Upper lobe of right lung (tissue), 1 donor: ENCODE results near the gene KCNC1. TPM values are rescaled to one million over a fixed set of nuclear protein-coding genes. Genes with fewer than 3 reads are reported as not detected.

Experiments
- ATAC-seq: fragments of 200-7000 bp; cut with Tn5 transposase; one replicate; pipeline ENCODE4 v1.9.1; 2020; ENCODE audit warnings: mild to moderate bottlenecking, moderate library complexity
- DNase-seq: peaks from one replicate; pipeline ENCODE4 v3.0.0-alpha.2; 2020
- H3K27ac ChIP-seq: fragments of 200-600 bp; one replicate; pipeline ENCODE4 v1.8.0; 2022
- H3K27me3 ChIP-seq: fragments of 200-600 bp; one replicate; pipeline ENCODE4 v1.8.0; 2022; ENCODE audit warnings: mild to moderate bottlenecking
- H3K36me3 ChIP-seq: fragments of 200-600 bp; one replicate; pipeline ENCODE4 v1.8.0; 2022
- H3K4me1 ChIP-seq: fragments of 200-600 bp; one replicate; pipeline ENCODE4 v1.8.0; 2022
- H3K4me3 ChIP-seq: fragments of 200-600 bp; one replicate; pipeline ENCODE4 v1.8.0; 2022; ENCODE audit warnings: mild to moderate bottlenecking
- H3K9me3 ChIP-seq: fragments of 200-600 bp; one replicate; pipeline ENCODE4 v1.8.0; 2022
- CTCF ChIP-seq: fragments of 200-600 bp; IDR thresholded peaks from one replicate; pipeline ENCODE4 v1.8.0; 2022; ENCODE audit warnings: antibody characterized with exemption
- intact Hi-C: fragments of 100-400 bp; cut with DNase I; formaldehyde crosslinking; loops from one replicate; pipeline ENCODE4 v1.11.0; 2022
- total RNA-seq: library from RNA; stranded (reverse); fragmentation: NEBNext Ultra II Directional; extraction: Animal tissue kit (Norgen Biotek cat#: 25700); gene quantifications from one replicate; pipeline ENCODE4 v1.2.1, GENCODE V29; 2021
- donor health status: DM: no; HTN: yes; CAD: no; lungs with severe emphysema.

KCNC1 gene
- total RNA-seq, 1 donor from 2014 or later = not detected

GRCh38 chr11:17718015-17718414 is 16.6 kb upstream of the KCNC1 start:
- intact Hi-C loops = no loop called here
- no peak for ATAC-seq
- no peaks in the 10 kb centered on the region for H3K36me3 ChIP-seq
- DNase-seq = no peak
- no peak overlapping the region for H3K4me3 ChIP-seq
- no peak overlapping the region for H3K27ac ChIP-seq
- peaks cover 89% of the 10 kb centered on the region for H3K27me3 ChIP-seq
- H3K4me1 ChIP-seq = peaks cover 4% of the 10 kb centered on the region
- no peaks in the 10 kb centered on the region for H3K9me3 ChIP-seq
- no peak for TF ChIP-seq CTCF

- no peak for DNase-seq
- Histone ChIP-seq H3K4me3 (no peak overlapping the region), H3K27ac (no peak overlapping the region), H3K27me3 (peaks cover 90% of the 10 kb centered on the region), H3K4me1 (peaks cover 4% of the 10 kb centered on the region), H3K36me3 (no peaks in the 10 kb centered on the region), H3K9me3 (no peaks in the 10 kb centered on the region)
- intact Hi-C loops = no loop called here
- TF ChIP-seq CTCF = no peak
- ATAC-seq = no peak
These were observed 16.0 kb upstream of the KCNC1 start for GRCh38 chr11:17718510-17718962.

GRCh38 chr11:17719028-17719937 is 15.3 kb upstream of the KCNC1 start, which contains the start of gene MYOD1:
TSS of gene MYOD1 (plus strand) at chr11:17719571. CDS start at chr11:17719783, 212 bp downstream.
- intact Hi-C loops = no loop called here
- Histone ChIP-seq H3K4me3 (no peak within 1 kb of the TSS), H3K36me3 (no peaks in the 10 kb centered on the region), H3K27me3 (peaks cover 90% of the 10 kb centered on the region), H3K9me3 (no peaks in the 10 kb centered on the region), H3K4me1 (peaks cover 4% of the 10 kb centered on the region), H3K27ac (no peak within 1 kb of the TSS)
- no peak for TF ChIP-seq CTCF
- ATAC-seq (no peak), DNase-seq (no peak)

GRCh38 chr11:17719938-17720795 is 14.4 kb upstream of the KCNC1 start:
- H3K27me3 ChIP-seq = peaks cover 89% of the 10 kb centered on the region
- H3K27ac ChIP-seq = no peak overlapping the region
- DNase-seq = no peak
- H3K36me3 ChIP-seq = no peaks in the 10 kb centered on the region
- intact Hi-C loops = no loop called here
- TF ChIP-seq CTCF = no peak
- H3K4me1 ChIP-seq = peaks cover 4% of the 10 kb centered on the region
- no peak overlapping the region for H3K4me3 ChIP-seq
- H3K9me3 ChIP-seq = no peaks in the 10 kb centered on the region
- ATAC-seq = no peak

GRCh38 chr11:17720796-17721171 is 13.8 kb upstream of the KCNC1 start:
- Histone ChIP-seq H3K4me3 (no peak overlapping the region), H3K27ac (no peak overlapping the region), H3K9me3 (no peaks in the 10 kb centered on the region), H3K36me3 (no peaks in the 10 kb centered on the region), H3K27me3 (peaks cover 94% of the 10 kb centered on the region), H3K4me1 (peaks cover 4% of the 10 kb centered on the region)
- no peak for ATAC-seq
- no peak for TF ChIP-seq CTCF
- intact Hi-C loops = no loop called here
- DNase-seq = no peak
